ENCODE data around the gene ZBTB16. TPM values are rescaled to one million over a fixed set of nuclear protein-coding genes. Genes with fewer than 3 reads are reported as not detected.

The ZBTB16 gene
- total and polyA plus RNA-seq, 8 donors = 3.4 to 55.6 (median 9.5) TPM

- H3K4me1 ChIP-seq = peaks cover 5 to 46% of the 10 kb centered on the region in 2 donors
- peaks cover 0 to 4% of the 10 kb centered on the region in 2 donors for H3K36me3 ChIP-seq
- intact Hi-C loops (cut with DNase I) = loop anchor here in 1 of 2 donors (5.0 to 10.0 kb wide), 3 partner anchors 233 to 366 kb away; no protein-coding TSS in a partner anchor
- no peak for DNase-seq
- no peak overlapping the region for H3K27ac ChIP-seq
- TF ChIP-seq, protein P1, sequence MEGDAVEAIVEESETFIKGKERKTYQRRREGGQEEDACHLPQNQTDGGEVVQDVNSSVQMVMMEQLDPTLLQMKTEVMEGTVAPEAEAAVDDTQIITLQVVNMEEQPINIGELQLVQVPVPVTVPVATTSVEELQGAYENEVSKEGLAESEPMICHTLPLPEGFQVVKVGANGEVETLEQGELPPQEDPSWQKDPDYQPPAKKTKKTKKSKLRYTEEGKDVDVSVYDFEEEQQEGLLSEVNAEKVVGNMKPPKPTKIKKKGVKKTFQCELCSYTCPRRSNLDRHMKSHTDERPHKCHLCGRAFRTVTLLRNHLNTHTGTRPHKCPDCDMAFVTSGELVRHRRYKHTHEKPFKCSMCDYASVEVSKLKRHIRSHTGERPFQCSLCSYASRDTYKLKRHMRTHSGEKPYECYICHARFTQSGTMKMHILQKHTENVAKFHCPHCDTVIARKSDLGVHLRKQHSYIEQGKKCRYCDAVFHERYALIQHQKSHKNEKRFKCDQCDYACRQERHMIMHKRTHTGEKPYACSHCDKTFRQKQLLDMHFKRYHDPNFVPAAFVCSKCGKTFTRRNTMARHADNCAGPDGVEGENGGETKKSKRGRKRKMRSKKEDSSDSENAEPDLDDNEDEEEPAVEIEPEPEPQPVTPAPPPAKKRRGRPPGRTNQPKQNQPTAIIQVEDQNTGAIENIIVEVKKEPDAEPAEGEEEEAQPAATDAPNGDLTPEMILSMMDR (IDR thresholded peaks at IDR 0.05) = no peak
- ATAC-seq = no peak
- H3K4me3 ChIP-seq = no peak overlapping the region
- no peaks in the 10 kb centered on the region for H3K27me3 ChIP-seq
- no peaks in the 10 kb centered on the region for H3K9me3 ChIP-seq
Observed at GRCh38 chr11:114260483-114260882, 201.0 kb downstream of the ZBTB16 start.

DNA sequence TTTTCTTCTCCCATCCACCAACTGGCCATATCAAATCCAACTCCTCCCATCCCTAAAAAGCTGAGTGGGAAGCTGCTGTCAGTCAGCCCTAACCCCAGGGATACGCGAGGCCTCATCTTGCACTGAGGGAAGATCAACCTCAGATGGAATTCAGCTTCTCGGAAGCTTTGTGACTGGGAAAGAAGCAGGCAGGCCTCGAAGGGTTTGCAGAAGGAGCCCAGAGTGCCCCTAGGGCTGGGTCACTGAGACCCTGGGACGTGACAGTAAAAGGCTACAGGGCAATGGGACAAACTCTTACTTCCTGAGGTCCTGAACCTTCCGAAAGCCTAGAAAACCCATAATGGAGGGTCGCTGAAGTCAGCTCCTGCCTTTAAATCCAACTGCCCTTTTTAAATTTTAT is 202.3 kb downstream of the ZBTB16 start:
- intact Hi-C loops (cut with DNase I) = loop anchor here in 1 of 2 donors (5.0 to 10.0 kb wide), 3 partner anchors 234 to 367 kb away; no protein-coding TSS in a partner anchor
- H3K4me1 ChIP-seq = peaks cover 5 to 41% of the 10 kb centered on the region in 2 donors
- H3K27ac ChIP-seq = no peak overlapping the region
- ATAC-seq = no peak
- no peak overlapping the region for H3K4me3 ChIP-seq
- no peaks in the 10 kb centered on the region for H3K9me3 ChIP-seq
- no peak for DNase-seq
- H3K27me3 ChIP-seq = no peaks in the 10 kb centered on the region
- TF ChIP-seq, protein P1 (IDR thresholded peaks at IDR 0.05) = no peak
- H3K36me3 ChIP-seq = no peaks in the 10 kb centered on the region

- intact Hi-C loops (cut with DNase I) = loop anchor here in 1 of 2 donors (5.0 to 10.0 kb wide), 3 partner anchors 236 to 368 kb away; no protein-coding TSS in a partner anchor
- H3K27me3 ChIP-seq = no peaks in the 10 kb centered on the region
- H3K9me3 ChIP-seq = no peaks in the 10 kb centered on the region
- TF ChIP-seq, protein P1 (IDR thresholded peaks at IDR 0.05) = peak; percentile 33 to 46
- no peak overlapping the region for H3K4me3 ChIP-seq
- peaks cover 0 to 33% of the 10 kb centered on the region in 2 donors for H3K4me1 ChIP-seq
- no peaks in the 10 kb centered on the region for H3K36me3 ChIP-seq
- peak; percentile 76 for ATAC-seq
- DNase-seq = peak in 1 of 4 donors; percentile 71
- H3K27ac ChIP-seq = no peak overlapping the region
Observed at GRCh38 chr11:114262681-114263512, 203.4 kb downstream of the ZBTB16 start.

DNA sequence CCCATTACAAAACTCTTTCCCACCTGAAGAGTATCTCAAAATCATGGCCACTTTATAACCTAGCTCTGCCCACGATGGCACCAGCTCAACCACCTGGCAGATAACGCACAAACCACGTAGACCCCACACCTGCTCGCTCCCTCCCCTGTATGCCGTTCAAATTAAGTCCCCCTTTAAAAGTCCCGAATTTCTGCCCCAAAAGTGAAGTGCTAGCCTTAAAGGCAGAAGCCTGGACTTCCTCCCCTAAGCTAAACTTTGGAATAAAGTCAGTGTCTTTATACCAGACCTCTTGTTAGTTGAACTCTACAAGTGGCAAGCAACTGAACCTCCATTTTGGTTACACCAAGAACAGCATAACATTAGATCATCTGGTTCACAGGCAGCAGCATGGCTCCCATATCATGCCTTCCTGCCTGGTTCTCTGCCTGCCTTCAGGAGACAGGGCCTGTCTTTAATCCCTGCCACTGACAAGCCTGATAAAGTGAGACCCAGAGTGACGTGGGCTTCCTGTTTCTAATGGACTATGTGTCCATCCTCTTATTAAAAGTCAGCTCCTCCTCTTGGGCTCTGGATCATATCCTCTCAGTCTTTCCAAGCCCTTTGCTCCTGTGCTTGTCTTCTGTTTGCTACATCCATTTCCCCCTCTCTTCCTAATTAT is 204.1 kb downstream of the ZBTB16 start:
- DNase-seq (no peak), ATAC-seq (no peak)
- no peaks in the 10 kb centered on the region for H3K27me3 ChIP-seq
- intact Hi-C loops (cut with DNase I) = loop anchor here in 1 of 2 donors (5.0 to 10.0 kb wide), 3 partner anchors 236 to 369 kb away; no protein-coding TSS in a partner anchor
- no peaks in the 10 kb centered on the region for H3K9me3 ChIP-seq
- H3K27ac ChIP-seq = no peak overlapping the region
- no peak overlapping the region for H3K4me3 ChIP-seq
- H3K4me1 ChIP-seq = peaks cover 0 to 25% of the 10 kb centered on the region in 2 donors
- TF ChIP-seq, protein P1 (IDR thresholded peaks at IDR 0.05) = no peak
- H3K36me3 ChIP-seq = no peaks in the 10 kb centered on the region

DNA sequence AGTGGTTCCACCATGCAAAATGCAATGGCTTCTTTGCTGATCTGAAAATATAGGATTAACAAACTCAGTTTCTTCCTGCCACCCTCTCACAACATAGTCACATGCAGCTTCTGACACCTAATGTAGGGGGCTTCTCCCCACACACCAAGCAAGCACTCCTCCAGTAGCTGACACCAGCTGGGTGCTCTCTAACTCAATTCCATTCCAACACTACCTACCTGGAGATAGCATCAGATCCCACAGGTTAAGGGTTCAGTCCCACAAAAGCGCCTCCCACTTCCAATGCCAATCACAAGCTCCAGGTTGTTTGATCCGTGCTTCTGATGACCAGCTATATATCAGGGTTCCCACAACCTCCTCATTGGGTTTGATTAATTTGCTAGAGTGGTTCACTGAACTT is 204.9 kb downstream of the ZBTB16 start:
- Histone ChIP-seq H3K9me3 (no peaks in the 10 kb centered on the region), H3K27me3 (no peaks in the 10 kb centered on the region), H3K4me3 (no peak overlapping the region), H3K4me1 (peaks cover 0 to 19% of the 10 kb centered on the region in 2 donors), H3K36me3 (no peaks in the 10 kb centered on the region), H3K27ac (no peak overlapping the region)
- ATAC-seq = no peak
- DNase-seq = no peak
- TF ChIP-seq, protein P1 (IDR thresholded peaks at IDR 0.05) = no peak
- intact Hi-C loops (cut with DNase I) = loop anchor here in 1 of 2 donors (5.0 to 10.0 kb wide), 3 partner anchors 237 to 370 kb away; no protein-coding TSS in a partner anchor

All from left lung (tissue), 10 donors.